ENCODE results near the gene BNIP2. TPM values are rescaled to one million over a fixed set of nuclear protein-coding genes. Genes with fewer than 3 reads are reported as not detected.

BNIP2 gene
- polyA plus RNA-seq (2013) = 76.8 and 78.3 TPM in 2 replicates

GRCh38 chr15:59688782-59689625 is at the start of gene BNIP2:
BNIP2 (minus strand) TSS chr15:59689320; CDS start chr15:59682457, 6,863 bp downstream.
- Histone ChIP-seq H3K4ac (ENCODE audit: low read depth, low read length) (peak within 1 kb of the TSS; percentile 71), H3K79me2 (ENCODE audit: control insufficient read depth, insufficient read depth, low read length, poor library complexity) (peaks cover 12% of the 10 kb centered on the region), H3K23ac (ENCODE audit: low read length) (no peak within 1 kb of the TSS), H3K9me3 (ENCODE audit: insufficient read depth, low read depth, low read length) (no peaks in the 10 kb centered on the region), H3K79me1 (ENCODE audit: low read length) (peaks cover 10% of the 10 kb centered on the region), H3K36me3 (ENCODE audit: control insufficient read depth in 1 of 2, insufficient read depth in 2 of 2, low read length in 2 of 2) (peaks cover 0 to 7% of the 10 kb centered on the region in 2 experiments), H2BK5ac (ENCODE audit: low read depth, low read length, poor library complexity) (peak within 1 kb of the TSS; percentile 95), H3K4me3 (ENCODE audit: low read depth, low read length) (peak within 1 kb of the TSS; percentile 94), H3K14ac (ENCODE audit: low read length) (peak within 1 kb of the TSS; percentile 98), H3K9ac (ENCODE audit: low read length) (peak within 1 kb of the TSS; percentile 94), H3K27ac (ENCODE audit: low read depth, low read length) (peak within 1 kb of the TSS; percentile 95), H3K4me1 (ENCODE audit: control insufficient read depth in 1 of 2, insufficient read depth in 2 of 2, low read length in 2 of 2) (peaks cover 2 to 5% of the 10 kb centered on the region in 2 experiments), H4K8ac (ENCODE audit: low read depth, low read length) (peak within 1 kb of the TSS; percentile 98), H4K12ac (ENCODE audit: low read depth, low read length) (peak within 1 kb of the TSS; percentile 98), H3K27me3 (ENCODE audit: insufficient read depth, low read length) (no peaks in the 10 kb centered on the region), H4K91ac (ENCODE audit: low read depth, low read length) (peak within 1 kb of the TSS; percentile 95), H2BK120ac (ENCODE audit: insufficient read depth, low read length, poor library complexity) (peak within 1 kb of the TSS; percentile 94), H3K18ac (ENCODE audit: low read length) (peak within 1 kb of the TSS; percentile 96), H2AK5ac (ENCODE audit: low read length) (peak within 1 kb of the TSS; percentile 88), H3K4me2 (ENCODE audit: low read length) (peak within 1 kb of the TSS; percentile 67), H2BK12ac (ENCODE audit: low read length) (peak within 1 kb of the TSS; percentile 21), H2AFZ (ENCODE audit: insufficient read depth, low read length, poor library complexity) (peak within 1 kb of the TSS; percentile 72)
- DNase-seq = peak; percentile 99
- WGBS (ENCODE audit: extremely low coverage, insufficient coverage, insufficient read length) = no CpG with 5 or more reads among the region's 78 CpGs

GRCh38 chr15:59738676-59739075 is 49.6 kb upstream of the BNIP2 start:
- Histone ChIP-seq H3K23ac (ENCODE audit: low read length) (no peak overlapping the region), H3K4me3 (ENCODE audit: low read depth, low read length) (no peak overlapping the region), H2AFZ (ENCODE audit: insufficient read depth, low read length, poor library complexity) (no peak overlapping the region), H2AK5ac (ENCODE audit: low read length) (no peak overlapping the region), H4K12ac (ENCODE audit: low read depth, low read length) (no peak overlapping the region), H3K27ac (ENCODE audit: low read depth, low read length) (no peak overlapping the region), H3K4me1 (ENCODE audit: control insufficient read depth in 1 of 2, insufficient read depth in 2 of 2, low read length in 2 of 2) (no peaks in the 10 kb centered on the region), H3K18ac (ENCODE audit: low read length) (no peak overlapping the region), H3K4ac (ENCODE audit: low read depth, low read length) (no peak overlapping the region), H4K91ac (ENCODE audit: low read depth, low read length) (no peak overlapping the region), H3K4me2 (ENCODE audit: low read length) (no peak overlapping the region), H3K36me3 (ENCODE audit: control insufficient read depth in 1 of 2, insufficient read depth in 2 of 2, low read length in 2 of 2) (no peaks in the 10 kb centered on the region), H4K8ac (ENCODE audit: low read depth, low read length) (no peak overlapping the region), H3K27me3 (ENCODE audit: insufficient read depth, low read length) (no peaks in the 10 kb centered on the region), H3K9ac (ENCODE audit: low read length) (no peak overlapping the region), H3K14ac (ENCODE audit: low read length) (no peak overlapping the region), H3K79me1 (ENCODE audit: low read length) (no peaks in the 10 kb centered on the region), H3K79me2 (ENCODE audit: control insufficient read depth, insufficient read depth, low read length, poor library complexity) (no peaks in the 10 kb centered on the region), H2BK12ac (ENCODE audit: low read length) (no peak overlapping the region), H2BK120ac (ENCODE audit: insufficient read depth, low read length, poor library complexity) (no peak overlapping the region), H2BK5ac (ENCODE audit: low read depth, low read length, poor library complexity) (no peak overlapping the region), H3K9me3 (ENCODE audit: insufficient read depth, low read depth, low read length) (no peaks in the 10 kb centered on the region)
- no CpG with 5 or more reads among the region's 7 CpGs for WGBS (ENCODE audit: extremely low coverage, insufficient coverage, insufficient read length)
- no peak for DNase-seq

GRCh38 chr15:59736181-59736580 is 47.1 kb upstream of the BNIP2 start:
- Histone ChIP-seq H2BK120ac (ENCODE audit: insufficient read depth, low read length, poor library complexity) (no peak overlapping the region), H3K23ac (ENCODE audit: low read length) (peak overlapping the region; percentile 25), H3K4me1 (ENCODE audit: control insufficient read depth in 1 of 2, insufficient read depth in 2 of 2, low read length in 2 of 2) (no peaks in the 10 kb centered on the region), H3K4ac (ENCODE audit: low read depth, low read length) (no peak overlapping the region), H3K27me3 (ENCODE audit: insufficient read depth, low read length) (no peaks in the 10 kb centered on the region), H4K91ac (ENCODE audit: low read depth, low read length) (no peak overlapping the region), H3K79me1 (ENCODE audit: low read length) (no peaks in the 10 kb centered on the region), H3K36me3 (ENCODE audit: control insufficient read depth in 1 of 2, insufficient read depth in 2 of 2, low read length in 2 of 2) (no peaks in the 10 kb centered on the region), H3K18ac (ENCODE audit: low read length) (no peak overlapping the region), H3K27ac (ENCODE audit: low read depth, low read length) (no peak overlapping the region), H3K4me2 (ENCODE audit: low read length) (no peak overlapping the region), H2AFZ (ENCODE audit: insufficient read depth, low read length, poor library complexity) (no peak overlapping the region), H4K12ac (ENCODE audit: low read depth, low read length) (no peak overlapping the region), H3K4me3 (ENCODE audit: low read depth, low read length) (no peak overlapping the region), H4K8ac (ENCODE audit: low read depth, low read length) (no peak overlapping the region), H3K79me2 (ENCODE audit: control insufficient read depth, insufficient read depth, low read length, poor library complexity) (no peaks in the 10 kb centered on the region), H2AK5ac (ENCODE audit: low read length) (no peak overlapping the region), H2BK5ac (ENCODE audit: low read depth, low read length, poor library complexity) (no peak overlapping the region), H3K9me3 (ENCODE audit: insufficient read depth, low read depth, low read length) (no peaks in the 10 kb centered on the region), H3K9ac (ENCODE audit: low read length) (peak overlapping the region; percentile 72), H3K14ac (ENCODE audit: low read length) (no peak overlapping the region), H2BK12ac (ENCODE audit: low read length) (no peak overlapping the region)
- WGBS (ENCODE audit: extremely low coverage, insufficient coverage, insufficient read length) = no CpG with 5 or more reads among the region's 7 CpGs
- peak in 1 of 2 donors; percentile 47 for DNase-seq

GRCh38 chr15:59725151-59725486 is 36.0 kb upstream of the BNIP2 start:
- Histone ChIP-seq H3K4me3 (ENCODE audit: low read depth, low read length) (no peak overlapping the region), H3K79me2 (ENCODE audit: control insufficient read depth, insufficient read depth, low read length, poor library complexity) (no peaks in the 10 kb centered on the region), H3K23ac (ENCODE audit: low read length) (no peak overlapping the region), H2BK12ac (ENCODE audit: low read length) (no peak overlapping the region), H2BK5ac (ENCODE audit: low read depth, low read length, poor library complexity) (no peak overlapping the region), H3K4ac (ENCODE audit: low read depth, low read length) (no peak overlapping the region), H4K91ac (ENCODE audit: low read depth, low read length) (no peak overlapping the region), H2AFZ (ENCODE audit: insufficient read depth, low read length, poor library complexity) (no peak overlapping the region), H3K27me3 (ENCODE audit: insufficient read depth, low read length) (no peaks in the 10 kb centered on the region), H2AK5ac (ENCODE audit: low read length) (no peak overlapping the region), H3K27ac (ENCODE audit: low read depth, low read length) (no peak overlapping the region), H3K4me2 (ENCODE audit: low read length) (no peak overlapping the region), H3K36me3 (ENCODE audit: control insufficient read depth in 1 of 2, insufficient read depth in 2 of 2, low read length in 2 of 2) (no peaks in the 10 kb centered on the region), H4K8ac (ENCODE audit: low read depth, low read length) (no peak overlapping the region), H3K18ac (ENCODE audit: low read length) (no peak overlapping the region), H3K9me3 (ENCODE audit: insufficient read depth, low read depth, low read length) (no peaks in the 10 kb centered on the region), H3K14ac (ENCODE audit: low read length) (no peak overlapping the region), H3K4me1 (ENCODE audit: control insufficient read depth in 1 of 2, insufficient read depth in 2 of 2, low read length in 2 of 2) (no peaks in the 10 kb centered on the region), H3K9ac (ENCODE audit: low read length) (no peak overlapping the region), H2BK120ac (ENCODE audit: insufficient read depth, low read length, poor library complexity) (no peak overlapping the region), H3K79me1 (ENCODE audit: low read length) (no peaks in the 10 kb centered on the region), H4K12ac (ENCODE audit: low read depth, low read length) (no peak overlapping the region)
- no peak for DNase-seq
- no CpG with 5 or more reads among the region's 3 CpGs for WGBS (ENCODE audit: extremely low coverage, insufficient coverage, insufficient read length)
